HG03432 (cell line): ENCODE data around the gene EPHB2.
"Not testable (repeated sequence)": the region's sequence is repeated elsewhere in the genome, so short reads cannot be mapped to it uniquely, and the experiment has no call there.

Source experiments
- ATAC-seq: cut with Tn5 transposase; IDR thresholded peaks from one replicate; pipeline ENCODE4 v1.9.1; 2021; ENCODE audit warnings: mild to moderate bottlenecking, moderate library complexity; ENCODE audit not compliant: unreplicated experiment

Gene EPHB2

DNA sequence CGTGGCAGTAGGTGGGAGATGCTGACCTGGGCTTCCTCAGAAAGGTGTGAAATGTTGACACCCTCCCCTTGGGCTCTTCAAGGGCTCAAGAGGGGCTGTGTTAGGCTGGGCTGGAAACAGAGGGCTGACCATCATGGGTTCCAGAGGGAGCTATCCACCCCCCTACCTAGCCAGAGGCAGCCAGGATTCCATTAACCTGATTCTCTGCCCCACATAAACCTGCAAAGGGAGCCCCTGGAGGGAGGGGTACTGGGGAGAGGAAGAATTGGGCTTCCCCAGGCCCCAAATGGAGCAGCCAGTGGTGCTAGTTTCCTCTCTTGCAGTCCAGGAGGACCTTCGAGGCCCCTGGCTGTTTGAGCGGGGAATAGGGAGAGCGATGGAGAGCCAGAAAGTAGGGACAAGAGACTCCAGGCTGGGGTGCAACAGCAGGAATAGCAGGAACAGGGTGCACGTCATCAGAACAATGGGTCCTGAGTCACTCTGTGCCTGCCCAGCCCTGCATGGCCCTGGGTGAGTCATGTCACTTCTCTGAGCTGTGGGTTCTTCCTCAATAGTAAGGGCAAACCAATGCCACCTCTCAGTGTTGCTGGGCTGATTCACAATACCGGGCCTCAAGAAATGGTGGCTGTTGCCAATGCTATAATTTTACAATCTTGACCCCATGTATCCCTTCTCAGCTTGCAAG, 121.2 kb downstream of the EPHB2 start:
- no peak for ATAC-seq

- ATAC-seq: no peak
These were observed 121.8 kb downstream of the EPHB2 start for GRCh38 chr1:22832414-22832786.

GRCh38 chr1:22833699-22834098, 123.1 kb downstream of the EPHB2 start:
- no peak for ATAC-seq

DNA sequence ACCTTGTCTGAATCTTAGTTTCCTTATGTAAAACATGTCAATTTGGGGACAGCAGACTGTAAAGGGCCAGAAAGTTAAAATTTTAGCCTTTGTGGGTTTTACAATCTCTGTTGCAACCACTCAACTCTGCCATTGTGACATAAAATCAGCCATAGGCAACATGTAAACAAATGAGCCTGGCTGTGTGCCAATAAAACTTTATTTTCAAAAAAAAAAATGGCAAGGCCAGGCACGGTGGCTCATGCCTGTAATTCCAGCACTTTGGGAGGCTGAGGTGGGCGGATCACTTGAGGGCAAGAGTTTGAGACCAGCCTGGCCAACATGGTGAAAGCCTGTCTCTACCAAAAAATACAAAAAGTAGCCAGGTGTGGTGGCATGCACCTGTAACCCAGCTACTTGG, 123.8 kb downstream of the EPHB2 start:
- not testable (repeated sequence) for ATAC-seq

GRCh38 chr1:22835636-22836319, 125.1 kb downstream of the EPHB2 start:
- no peak for ATAC-seq

DNA sequence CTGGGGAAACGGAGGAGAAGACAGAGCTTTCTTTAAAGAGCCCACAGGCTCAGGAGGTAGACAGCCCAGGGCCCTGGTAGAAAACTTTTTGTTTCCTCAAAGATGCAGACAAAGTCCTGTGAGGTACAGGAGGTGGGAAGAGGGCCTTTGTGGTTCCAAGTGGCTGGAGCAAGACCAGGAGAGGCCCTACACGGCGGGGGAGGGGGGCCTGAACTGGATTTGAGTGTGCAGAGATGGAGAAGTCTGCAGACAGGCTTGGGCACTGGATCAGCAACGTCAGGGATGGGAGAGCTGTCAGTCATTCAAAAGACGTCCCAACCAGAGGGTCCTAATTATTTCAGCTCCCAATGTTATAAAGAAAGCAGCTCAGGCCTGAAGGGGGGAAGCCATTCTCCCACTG, 126.2 kb downstream of the EPHB2 start:
- ATAC-seq: no peak

GRCh38 chr1:22837332-22837731, 126.7 kb downstream of the EPHB2 start:
- no peak for ATAC-seq

DNA sequence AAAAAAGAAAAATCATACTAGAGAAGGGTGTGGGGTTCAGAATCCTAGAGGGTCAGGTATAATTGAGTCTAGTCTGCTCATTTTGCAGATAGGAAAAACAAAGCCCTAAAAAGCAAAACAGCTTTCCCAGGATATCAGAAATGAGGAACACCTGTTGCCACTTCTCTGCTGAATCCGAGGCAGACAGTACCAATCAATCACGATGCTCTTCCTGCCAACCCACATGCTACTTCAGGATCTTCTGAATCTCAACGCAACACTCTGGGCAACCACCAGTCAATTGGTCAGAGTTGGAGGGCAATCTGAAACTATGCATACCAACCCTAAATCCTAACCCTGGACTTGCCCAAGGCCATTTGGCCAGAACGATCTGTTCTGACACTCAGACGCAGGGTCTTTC, 128.3 kb downstream of the EPHB2 start:
- no peak for ATAC-seq

DNA sequence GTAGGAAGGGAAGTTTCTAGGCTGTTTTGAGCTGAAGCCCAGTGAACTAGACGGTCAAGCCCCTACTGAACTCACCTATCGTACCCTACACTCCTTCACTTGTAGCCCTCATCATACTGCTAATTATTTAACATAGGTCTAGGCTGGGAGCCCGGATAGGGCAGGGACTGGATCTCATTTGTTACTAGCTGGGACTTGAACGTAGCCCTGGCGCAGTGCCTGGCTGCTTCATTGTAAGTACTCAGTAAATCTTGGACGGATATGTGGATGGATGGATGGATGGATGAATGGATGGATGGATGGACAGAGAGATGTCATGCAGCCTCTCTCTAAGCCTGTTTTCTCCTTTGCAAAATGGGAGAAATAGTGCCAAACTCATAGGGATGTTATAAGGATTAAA, 129.2 kb downstream of the EPHB2 start:
- no peak for ATAC-seq

DNA sequence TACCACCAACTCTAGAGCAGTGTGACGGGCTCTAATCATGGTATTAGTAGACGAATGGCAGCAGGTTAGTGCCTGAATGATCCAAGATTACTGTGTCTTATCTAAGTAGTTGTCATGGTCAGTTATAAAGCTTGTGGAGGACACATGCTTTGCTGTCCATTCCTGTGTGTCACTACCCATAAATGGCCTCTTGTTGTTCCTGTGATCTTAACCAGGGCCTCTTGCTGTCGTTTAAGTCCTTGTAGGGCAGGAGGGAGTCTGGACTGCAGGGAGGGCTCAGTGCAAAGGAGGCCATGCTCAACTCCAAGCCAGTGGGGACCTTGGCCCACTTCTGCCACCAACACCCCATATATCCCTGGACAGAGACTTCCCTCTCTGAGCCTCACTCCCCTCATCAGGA, 130.5 kb downstream of the EPHB2 start:
- no peak for ATAC-seq

GRCh38 chr1:22841860-22842281, 131.2 kb downstream of the EPHB2 start:
- ATAC-seq: no peak

GRCh38 chr1:22843441-22844183, 133.0 kb downstream of the EPHB2 start:
- not testable (repeated sequence) for ATAC-seq

DNA sequence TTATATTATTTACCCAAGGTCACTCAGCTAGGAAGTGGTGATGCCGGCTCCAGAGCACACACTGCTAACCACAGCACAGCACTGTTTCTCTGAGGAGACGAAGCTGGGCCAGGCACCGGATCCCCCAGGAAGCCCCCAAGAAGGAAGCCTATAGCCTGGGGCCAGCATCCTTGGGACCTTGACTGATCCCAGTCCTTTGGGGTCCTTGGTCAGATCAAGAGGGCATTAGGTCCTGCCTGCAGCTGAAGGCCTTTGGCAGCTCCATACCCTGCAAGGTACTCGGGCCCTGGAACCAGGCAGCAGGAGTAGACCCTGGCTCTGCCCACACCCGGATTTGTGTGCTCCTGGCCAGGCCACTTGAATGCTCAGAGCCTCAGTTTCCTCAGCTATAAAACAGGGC, 134.0 kb downstream of the EPHB2 start:
- ATAC-seq: no peak

- no peak for ATAC-seq
These were observed 134.8 kb downstream of the EPHB2 start for GRCh38 chr1:22845398-22845935.

- no peak for ATAC-seq
These were observed 135.8 kb downstream of the EPHB2 start for GRCh38 chr1:22846458-22846857.

DNA sequence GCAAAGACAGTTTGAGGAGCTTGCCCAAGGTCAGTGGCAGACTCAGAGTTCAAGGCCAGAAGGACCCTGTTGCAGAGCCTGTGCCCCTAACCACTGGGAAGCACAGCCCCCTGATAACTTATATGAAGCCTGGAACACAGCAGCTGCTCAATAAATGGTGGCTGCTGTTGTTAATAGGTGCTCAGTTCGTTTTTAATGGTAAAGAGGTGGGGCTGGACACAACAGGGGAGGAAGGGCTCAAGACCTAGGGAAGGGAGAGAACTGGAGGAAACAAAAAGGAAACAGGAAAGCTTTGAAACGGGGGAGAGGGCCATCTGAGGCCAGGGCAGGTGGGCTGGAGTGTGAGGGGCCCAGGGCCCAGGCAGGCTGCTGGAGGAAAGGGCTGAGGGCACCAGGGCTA, 136.6 kb downstream of the EPHB2 start:
- no peak for ATAC-seq

- ATAC-seq: no peak
These were observed 137.1 kb downstream of the EPHB2 start for GRCh38 chr1:22847709-22848108.

DNA sequence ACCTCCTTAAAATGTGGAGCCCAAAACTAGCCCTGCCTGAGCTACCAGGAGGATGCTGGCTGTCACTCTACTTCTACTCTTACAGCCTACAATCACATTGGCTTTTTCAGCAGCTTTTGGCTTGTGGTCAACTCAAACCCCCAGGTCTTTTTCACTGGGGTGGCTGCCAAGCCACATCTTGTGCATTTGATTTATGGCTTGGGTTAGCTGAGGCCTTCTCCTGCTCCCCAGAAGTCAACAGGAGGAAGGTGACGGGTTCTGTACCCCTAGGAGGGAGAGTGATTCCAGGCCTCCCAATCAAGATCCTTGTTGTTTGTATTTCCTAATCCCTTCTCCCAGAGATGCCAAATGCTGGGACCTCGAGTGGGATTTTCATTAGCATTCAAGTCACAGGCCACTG, 137.8 kb downstream of the EPHB2 start:
- ATAC-seq: no peak

- ATAC-seq: no peak
These were observed 139.1 kb downstream of the EPHB2 start for GRCh38 chr1:22849770-22850169.

GRCh38 chr1:22850281-22850680, 139.6 kb downstream of the EPHB2 start:
- no peak for ATAC-seq

- no peak for ATAC-seq
These were observed 140.0 kb downstream of the EPHB2 start for GRCh38 chr1:22850681-22851080.

GRCh38 chr1:22851517-22851916, 140.9 kb downstream of the EPHB2 start:
- no peak for ATAC-seq
